ENCODE data around the gene MSTN. TPM values are rescaled to one million over a fixed set of nuclear protein-coding genes. Genes with fewer than 3 reads are reported as not detected.

Gene MSTN
- total RNA-seq, 4 donors from 2014 or later: 0.59 to 0.90 (median 0.64) TPM

DNA sequence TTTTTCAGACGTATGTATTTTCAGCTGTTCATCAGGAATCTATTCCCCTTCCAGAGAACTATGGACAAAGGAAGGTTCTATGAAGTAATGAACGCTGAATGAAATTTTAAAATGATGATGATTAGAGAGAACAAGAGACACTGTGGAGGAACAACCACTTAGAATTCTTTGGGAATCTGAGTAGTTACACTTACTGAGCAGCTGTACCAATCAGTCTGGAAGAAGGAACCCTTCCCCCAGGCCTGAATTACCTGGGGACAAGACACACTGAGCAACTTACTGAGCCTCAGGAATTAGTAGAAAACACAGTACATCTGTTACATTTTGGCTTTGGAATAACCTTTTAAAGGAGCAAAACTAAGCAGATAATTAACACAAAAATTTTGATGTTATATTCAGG is 1.9 kb downstream of the MSTN start:
- WGBS, 2 donors: 42 to 53% methylated on average over 2 of the region's 2 CpGs
- no peaks in the 10 kb centered on the region for H3K27me3 ChIP-seq
- H3K4me3 ChIP-seq: no peak overlapping the region
- H3K36me3 ChIP-seq: no peaks in the 10 kb centered on the region
- DNase-seq (ENCODE audit: low spot score in 2 of 2): no peak
- TF ChIP-seq EP300 (IDR thresholded peaks at IDR 0.05): no peak
- TF ChIP-seq POLR2A (IDR thresholded peaks at IDR 0.05): no peak
- TF ChIP-seq, protein P1, sequence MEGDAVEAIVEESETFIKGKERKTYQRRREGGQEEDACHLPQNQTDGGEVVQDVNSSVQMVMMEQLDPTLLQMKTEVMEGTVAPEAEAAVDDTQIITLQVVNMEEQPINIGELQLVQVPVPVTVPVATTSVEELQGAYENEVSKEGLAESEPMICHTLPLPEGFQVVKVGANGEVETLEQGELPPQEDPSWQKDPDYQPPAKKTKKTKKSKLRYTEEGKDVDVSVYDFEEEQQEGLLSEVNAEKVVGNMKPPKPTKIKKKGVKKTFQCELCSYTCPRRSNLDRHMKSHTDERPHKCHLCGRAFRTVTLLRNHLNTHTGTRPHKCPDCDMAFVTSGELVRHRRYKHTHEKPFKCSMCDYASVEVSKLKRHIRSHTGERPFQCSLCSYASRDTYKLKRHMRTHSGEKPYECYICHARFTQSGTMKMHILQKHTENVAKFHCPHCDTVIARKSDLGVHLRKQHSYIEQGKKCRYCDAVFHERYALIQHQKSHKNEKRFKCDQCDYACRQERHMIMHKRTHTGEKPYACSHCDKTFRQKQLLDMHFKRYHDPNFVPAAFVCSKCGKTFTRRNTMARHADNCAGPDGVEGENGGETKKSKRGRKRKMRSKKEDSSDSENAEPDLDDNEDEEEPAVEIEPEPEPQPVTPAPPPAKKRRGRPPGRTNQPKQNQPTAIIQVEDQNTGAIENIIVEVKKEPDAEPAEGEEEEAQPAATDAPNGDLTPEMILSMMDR (IDR thresholded peaks at IDR 0.05): no peak
- no peak overlapping the region for H3K27ac ChIP-seq
- peaks cover 0 to 7% (median 2%) of the 10 kb centered on the region in 4 donors for H3K4me1 ChIP-seq
- H3K9me3 ChIP-seq: no peaks in the 10 kb centered on the region

DNA sequence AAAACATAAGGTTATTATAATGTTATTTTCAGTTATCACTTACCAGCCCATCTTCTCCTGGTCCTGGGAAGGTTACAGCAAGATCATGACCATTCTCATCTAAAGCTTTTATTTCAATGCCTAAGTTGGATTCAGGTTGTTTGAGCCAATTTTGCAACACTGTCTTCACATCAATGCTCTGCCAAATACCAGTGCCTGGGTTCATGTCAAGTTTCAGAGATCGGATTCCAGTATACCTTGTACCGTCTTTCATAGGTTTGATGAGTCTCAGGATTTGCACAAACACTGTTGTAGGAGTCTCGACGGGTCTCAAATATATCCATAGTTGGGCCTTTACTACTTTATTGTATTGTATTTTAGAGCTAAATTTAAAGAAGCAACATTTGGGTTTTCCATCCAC is 2.5 kb downstream of the MSTN start:
- Histone ChIP-seq H3K36me3 (no peaks in the 10 kb centered on the region), H3K4me3 (no peak overlapping the region), H3K9me3 (no peaks in the 10 kb centered on the region), H3K4me1 (peaks cover 0 to 7% (median 2%) of the 10 kb centered on the region in 4 donors), H3K27ac (no peak overlapping the region), H3K27me3 (no peaks in the 10 kb centered on the region)
- DNase-seq (ENCODE audit: low spot score in 2 of 2): no peak
- TF ChIP-seq, protein P1 (IDR thresholded peaks at IDR 0.05): no peak
- TF ChIP-seq EP300 (IDR thresholded peaks at IDR 0.05) (no peak), POLR2A (IDR thresholded peaks at IDR 0.05) (no peak)
- 92 to 94% methylated on average over 4 of the region's 4 CpGs for WGBS, 2 donors

GRCh38 chr2:190053426-190053825 is 9.1 kb downstream of the MSTN start:
- Histone ChIP-seq H3K27me3 (no peaks in the 10 kb centered on the region), H3K27ac (no peak overlapping the region), H3K9me3 (no peaks in the 10 kb centered on the region), H3K4me1 (no peaks in the 10 kb centered on the region), H3K4me3 (no peak overlapping the region), H3K36me3 (no peaks in the 10 kb centered on the region)
- 67 to 74% methylated on average over 5 of the region's 5 CpGs for WGBS, 2 donors
- no peak for TF ChIP-seq POLR2A (IDR thresholded peaks at IDR 0.05)
- TF ChIP-seq, protein P1 (IDR thresholded peaks at IDR 0.05): no peak
- TF ChIP-seq EP300 (IDR thresholded peaks at IDR 0.05): no peak
- DNase-seq (ENCODE audit: low spot score in 2 of 2): no peak

GRCh38 chr2:190052307-190052706 is 10.2 kb downstream of the MSTN start:
- WGBS, 2 donors: 88 to 95% methylated on average over 5 of the region's 5 CpGs

GRCh38 chr2:190051223-190051622 is 11.3 kb downstream of the MSTN start:
- Histone ChIP-seq H3K36me3 (no peaks in the 10 kb centered on the region), H3K4me1 (no peaks in the 10 kb centered on the region), H3K27ac (no peak overlapping the region), H3K9me3 (no peaks in the 10 kb centered on the region), H3K4me3 (no peak overlapping the region), H3K27me3 (no peaks in the 10 kb centered on the region)
- DNase-seq (ENCODE audit: low spot score in 2 of 2): no peak
- TF ChIP-seq EP300 (IDR thresholded peaks at IDR 0.05) (no peak), POLR2A (IDR thresholded peaks at IDR 0.05) (no peak)
- TF ChIP-seq, protein P1 (IDR thresholded peaks at IDR 0.05): no peak

More at GRCh38 chr2:190052307-190052706, 10.2 kb downstream of the MSTN start:
- Histone ChIP-seq H3K27ac (no peak overlapping the region), H3K27me3 (no peaks in the 10 kb centered on the region), H3K36me3 (no peaks in the 10 kb centered on the region), H3K4me3 (no peak overlapping the region), H3K9me3 (no peaks in the 10 kb centered on the region), H3K4me1 (no peaks in the 10 kb centered on the region)
- TF ChIP-seq EP300 (IDR thresholded peaks at IDR 0.05) (no peak), POLR2A (IDR thresholded peaks at IDR 0.05) (no peak)
- TF ChIP-seq, protein P1 (IDR thresholded peaks at IDR 0.05): no peak
- no peak for DNase-seq (ENCODE audit: low spot score in 2 of 2)
